ENCODE data around the gene CLEC1A. TPM values are rescaled to one million over a fixed set of nuclear protein-coding genes. Genes with fewer than 3 reads are reported as not detected.

Gene CLEC1A
- total RNA-seq, 1 experiment from 2014 or later: not detected

DNA sequence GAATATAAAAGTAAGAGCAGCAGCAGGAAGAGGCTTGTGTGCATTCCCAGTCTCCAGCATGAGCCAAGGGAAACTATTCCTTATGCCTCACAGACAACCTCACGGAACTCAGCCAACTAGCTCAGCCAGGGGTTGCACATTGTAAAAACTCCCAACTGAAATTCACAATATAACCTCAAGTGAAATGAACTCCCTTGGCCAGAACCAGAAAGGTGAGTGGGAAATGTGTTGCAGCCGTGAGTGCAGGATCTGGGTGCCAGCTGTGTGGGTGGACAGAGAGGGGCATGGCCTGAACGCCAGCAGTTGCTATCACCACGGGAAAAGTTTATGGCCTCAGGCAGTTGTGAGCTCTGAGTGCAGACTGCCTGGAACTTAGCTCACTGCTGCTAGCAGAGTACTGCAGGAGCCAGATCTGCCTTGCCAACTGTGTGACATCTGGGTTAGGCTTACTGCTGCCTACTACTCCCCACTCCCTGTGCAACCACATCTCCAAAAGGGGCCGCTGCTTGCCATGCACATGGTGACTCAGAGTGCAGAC, 2.3 kb upstream of the CLEC1A start:
- H2AFZ ChIP-seq (ENCODE audit: low read depth, low read length, poor library complexity, severe bottlenecking): no peak overlapping the region
- CTCF ChIA-PET: no interaction called here

GRCh38 chr12:10097521-10097920, 1.3 kb downstream of the CLEC1A start:
- TF ChIP-seq JUND (IDR thresholded peaks at IDR 0.05) (no peak), ZNF274 (IDR thresholded peaks at IDR 0.05; ENCODE audit: low read depth, low read length) (no peak), SRF (IDR thresholded peaks at IDR 0.05; ENCODE audit: low read depth) (no peak)
- ATAC-seq: no peak
- no peaks in the 10 kb centered on the region for H4K20me1 ChIP-seq (ENCODE audit: insufficient read depth)
- no peaks in the 10 kb centered on the region for H3K9me3 ChIP-seq (ENCODE audit: control insufficient read depth in 1 of 2, insufficient read depth in 1 of 2, low read depth in 1 of 2, low read length in 2 of 2)
- peaks cover 57% of the 10 kb centered on the region for H3K27me3 ChIP-seq (ENCODE audit: insufficient read depth, low read length)
- H3K79me2 ChIP-seq (ENCODE audit: insufficient read depth, low read length): no peaks in the 10 kb centered on the region
- no peaks in the 10 kb centered on the region for H3K4me1 ChIP-seq (ENCODE audit: control insufficient read depth in 1 of 2, insufficient read depth in 2 of 2, low read length in 2 of 2)
- intact Hi-C loops (cut with micrococcal nuclease): no loop called here
- ChIA-PET CTCF (no interaction called here), RAD21 (ENCODE audit: low non-redundant PET in 1 of 2, low total read pairs in 2 of 2, uncharacterized antibody in 2 of 2, unreplicated experiment in 2 of 2) (no interaction called here), POLR2A (no interaction called here)
- H2AFZ ChIP-seq (ENCODE audit: low read depth, low read length, poor library complexity, severe bottlenecking): no peak overlapping the region
- no peaks in the 10 kb centered on the region for H3K36me3 ChIP-seq (ENCODE audit: control insufficient read depth in 1 of 2, insufficient read depth in 2 of 2, low read length in 2 of 2)
- DNase-seq (ENCODE audit: low read depth, low spot score): no peak
- H3K27ac ChIP-seq (ENCODE audit: low read depth, low read length): no peak overlapping the region
- H3K9me2 ChIP-seq (ENCODE audit: insufficient read depth): no peaks in the 10 kb centered on the region
- no peak overlapping the region for H3K4me2 ChIP-seq (ENCODE audit: low read length)
- no TSS peak for BruUV-seq (replicated peaks)
- H3K4me3 ChIP-seq (replicated peaks in 1 of 2; ENCODE audit: low read depth in 1 of 2, low read length in 2 of 2): no peak overlapping the region
- no peak overlapping the region for H3K9ac ChIP-seq (ENCODE audit: low read length)

More for the DNA sequence above, 2.3 kb upstream of the CLEC1A start:
- Histone ChIP-seq H3K79me2 (ENCODE audit: insufficient read depth, low read length) (no peaks in the 10 kb centered on the region), H4K20me1 (ENCODE audit: insufficient read depth) (no peaks in the 10 kb centered on the region), H3K27me3 (ENCODE audit: insufficient read depth, low read length) (peaks cover 38% of the 10 kb centered on the region), H3K27ac (ENCODE audit: low read depth, low read length) (no peak overlapping the region), H3K4me1 (ENCODE audit: control insufficient read depth in 1 of 2, insufficient read depth in 2 of 2, low read length in 2 of 2) (no peaks in the 10 kb centered on the region), H3K36me3 (ENCODE audit: control insufficient read depth in 1 of 2, insufficient read depth in 2 of 2, low read length in 2 of 2) (no peaks in the 10 kb centered on the region), H3K9ac (ENCODE audit: low read length) (no peak overlapping the region), H3K4me2 (ENCODE audit: low read length) (no peak overlapping the region), H3K9me2 (ENCODE audit: insufficient read depth) (no peaks in the 10 kb centered on the region), H3K9me3 (ENCODE audit: control insufficient read depth in 1 of 2, insufficient read depth in 1 of 2, low read depth in 1 of 2, low read length in 2 of 2) (no peaks in the 10 kb centered on the region), H3K4me3 (replicated peaks in 1 of 2; ENCODE audit: low read depth in 1 of 2, low read length in 2 of 2) (no peak overlapping the region)
- POLR2A ChIA-PET: no interaction called here
- DNase-seq (ENCODE audit: low read depth, low spot score) (no peak), ATAC-seq (no peak)
- BruUV-seq (replicated peaks): no TSS peak
- RAD21 ChIA-PET (ENCODE audit: low non-redundant PET in 1 of 2, low total read pairs in 2 of 2, uncharacterized antibody in 2 of 2, unreplicated experiment in 2 of 2): no interaction called here
- intact Hi-C loops (cut with micrococcal nuclease): no loop called here
- TF ChIP-seq FOSL1 (IDR thresholded peaks at IDR 0.05; ENCODE audit: low read depth) (no peak), RAD21 (IDR thresholded peaks at IDR 0.05; ENCODE audit: low read depth) (no peak), POLR2A (IDR thresholded peaks at IDR 0.05; ENCODE audit: borderline replicate concordance, extremely low read depth, insufficient read depth, insufficient read length) (no peak), SP1 (IDR thresholded peaks at IDR 0.05; ENCODE audit: low read depth) (no peak), MAX (IDR thresholded peaks at IDR 0.05) (no peak), EZH2 (IDR thresholded peaks at IDR 0.05) (no peak), ZNF274 (IDR thresholded peaks at IDR 0.05; ENCODE audit: low read depth, low read length) (no peak), EZH2phosphoT487 (IDR thresholded peaks at IDR 0.05; ENCODE audit: borderline replicate concordance) (no peak), ZFX (IDR thresholded peaks at IDR 0.05) (no peak)
